ENCODE results near the gene MICOS13. TPM values are rescaled to one million over a fixed set of nuclear protein-coding genes. Genes with fewer than 3 reads are reported as not detected.
A peak's percentile ranks its signal among the peaks of the same experiment; 100 is the strongest.

The MICOS13 gene
- total RNA-seq, 1 donor from 2014 or later: 42.2 TPM

DNA sequence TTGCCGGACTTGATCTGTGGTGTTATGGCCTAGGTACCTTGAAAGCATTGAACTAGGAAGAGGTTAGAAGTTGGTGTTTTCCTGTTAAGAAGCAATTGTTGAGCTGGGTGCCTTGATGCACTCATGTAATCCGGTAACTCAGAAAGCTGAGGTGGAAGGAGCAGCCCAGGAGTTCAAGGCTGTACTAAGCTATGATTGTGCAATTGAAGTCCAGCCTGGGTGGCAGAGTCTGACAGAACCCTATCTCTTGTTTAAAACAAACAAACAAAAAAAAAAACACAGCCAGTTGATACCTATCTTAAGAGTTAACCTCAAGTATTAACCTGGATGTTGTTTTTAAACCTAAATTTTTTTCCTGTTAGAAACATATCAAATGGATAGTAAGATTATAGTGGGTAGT is 38.1 kb downstream of the MICOS13 start:
- no peaks in the 10 kb centered on the region for H3K27me3 Mint-ChIP-seq
- TF ChIP-seq, protein P1, sequence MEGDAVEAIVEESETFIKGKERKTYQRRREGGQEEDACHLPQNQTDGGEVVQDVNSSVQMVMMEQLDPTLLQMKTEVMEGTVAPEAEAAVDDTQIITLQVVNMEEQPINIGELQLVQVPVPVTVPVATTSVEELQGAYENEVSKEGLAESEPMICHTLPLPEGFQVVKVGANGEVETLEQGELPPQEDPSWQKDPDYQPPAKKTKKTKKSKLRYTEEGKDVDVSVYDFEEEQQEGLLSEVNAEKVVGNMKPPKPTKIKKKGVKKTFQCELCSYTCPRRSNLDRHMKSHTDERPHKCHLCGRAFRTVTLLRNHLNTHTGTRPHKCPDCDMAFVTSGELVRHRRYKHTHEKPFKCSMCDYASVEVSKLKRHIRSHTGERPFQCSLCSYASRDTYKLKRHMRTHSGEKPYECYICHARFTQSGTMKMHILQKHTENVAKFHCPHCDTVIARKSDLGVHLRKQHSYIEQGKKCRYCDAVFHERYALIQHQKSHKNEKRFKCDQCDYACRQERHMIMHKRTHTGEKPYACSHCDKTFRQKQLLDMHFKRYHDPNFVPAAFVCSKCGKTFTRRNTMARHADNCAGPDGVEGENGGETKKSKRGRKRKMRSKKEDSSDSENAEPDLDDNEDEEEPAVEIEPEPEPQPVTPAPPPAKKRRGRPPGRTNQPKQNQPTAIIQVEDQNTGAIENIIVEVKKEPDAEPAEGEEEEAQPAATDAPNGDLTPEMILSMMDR (conservative IDR thresholded peaks at IDR 0.05): no peak
- DNase-seq (ENCODE audit: extremely low spot score, unreplicated experiment): no peak
- H3K9me3 Mint-ChIP-seq: no peaks in the 10 kb centered on the region
- no peak overlapping the region for H3K4me3 Mint-ChIP-seq
- H3K27ac Mint-ChIP-seq: no peak overlapping the region
- peaks cover 4% of the 10 kb centered on the region for H3K4me1 Mint-ChIP-seq (ENCODE audit: unreplicated experiment)
- peaks cover 28% of the 10 kb centered on the region for H3K36me3 Mint-ChIP-seq

DNA sequence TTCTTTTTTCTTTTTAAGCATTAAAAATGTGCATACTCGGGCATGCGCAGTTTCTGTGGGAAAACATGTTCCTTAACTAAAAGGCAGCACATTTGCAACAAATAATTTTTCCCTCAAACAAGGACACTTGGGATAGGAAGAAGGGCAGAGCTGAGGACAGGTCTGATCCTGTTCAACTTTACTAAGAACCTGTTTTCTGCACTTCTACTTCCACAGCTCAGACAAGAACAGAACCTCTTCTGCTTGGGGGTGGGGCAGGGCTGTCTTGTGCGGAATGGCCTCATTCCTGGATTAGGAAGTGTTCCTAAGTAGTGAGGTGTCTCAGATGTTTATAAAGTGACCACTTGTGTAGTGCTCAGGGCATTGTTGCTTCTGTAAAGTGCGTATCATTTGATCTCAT is 39.1 kb downstream of the MICOS13 start:
- Mint-ChIP-seq H3K4me1 (ENCODE audit: unreplicated experiment) (peaks cover 4% of the 10 kb centered on the region), H3K9me3 (no peaks in the 10 kb centered on the region), H3K4me3 (no peak overlapping the region), H3K36me3 (peaks cover 18% of the 10 kb centered on the region), H3K27ac (peak overlapping the region; percentile 22), H3K27me3 (no peaks in the 10 kb centered on the region)
- DNase-seq (ENCODE audit: extremely low spot score, unreplicated experiment): no peak
- TF ChIP-seq, protein P1 (conservative IDR thresholded peaks at IDR 0.05): no peak

- peaks cover 4% of the 10 kb centered on the region for H3K4me1 Mint-ChIP-seq (ENCODE audit: unreplicated experiment)
- TF ChIP-seq, protein P1 (conservative IDR thresholded peaks at IDR 0.05): no peak
- DNase-seq (ENCODE audit: extremely low spot score, unreplicated experiment): no peak
- no peak overlapping the region for H3K27ac Mint-ChIP-seq
- H3K27me3 Mint-ChIP-seq: no peaks in the 10 kb centered on the region
- peaks cover 16% of the 10 kb centered on the region for H3K36me3 Mint-ChIP-seq
- H3K4me3 Mint-ChIP-seq: no peak overlapping the region
- H3K9me3 Mint-ChIP-seq: no peaks in the 10 kb centered on the region
These were observed 42.3 kb downstream of the MICOS13 start for GRCh38 chr19:5637971-5638370.

- no peak for DNase-seq (ENCODE audit: extremely low spot score, unreplicated experiment)
- no peaks in the 10 kb centered on the region for H3K27me3 Mint-ChIP-seq
- H3K36me3 Mint-ChIP-seq: peaks cover 15% of the 10 kb centered on the region
- no peaks in the 10 kb centered on the region for H3K9me3 Mint-ChIP-seq
- no peak overlapping the region for H3K27ac Mint-ChIP-seq
- H3K4me1 Mint-ChIP-seq (ENCODE audit: unreplicated experiment): peaks cover 14% of the 10 kb centered on the region
- H3K4me3 Mint-ChIP-seq: no peak overlapping the region
- TF ChIP-seq, protein P1 (conservative IDR thresholded peaks at IDR 0.05): no peak
These were observed 44.9 kb downstream of the MICOS13 start for GRCh38 chr19:5635427-5635826.

DNA sequence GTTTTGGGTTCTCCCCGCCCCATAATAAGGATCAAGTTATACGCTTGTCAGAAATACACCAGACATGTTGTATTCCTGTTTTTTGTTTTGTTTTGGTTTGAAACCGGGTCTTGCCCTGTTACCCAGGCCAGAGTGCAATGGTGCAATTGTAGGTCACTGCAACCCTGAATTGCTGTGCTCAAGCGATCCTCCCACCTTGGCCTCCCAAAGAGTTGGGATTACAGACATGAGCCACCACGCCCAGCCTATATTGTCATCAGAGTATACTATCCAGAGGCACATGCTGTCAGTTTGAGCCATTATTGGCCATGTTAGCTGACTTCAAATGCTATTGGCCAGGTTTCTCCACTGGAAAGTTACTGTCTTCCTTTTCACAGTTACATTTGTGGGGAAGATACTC is 47.7 kb downstream of the MICOS13 start:
- no peak overlapping the region for H3K27ac Mint-ChIP-seq
- no peaks in the 10 kb centered on the region for H3K27me3 Mint-ChIP-seq
- no peak for DNase-seq (ENCODE audit: extremely low spot score, unreplicated experiment)
- peaks cover 23% of the 10 kb centered on the region for H3K36me3 Mint-ChIP-seq
- H3K4me1 Mint-ChIP-seq (ENCODE audit: unreplicated experiment): peaks cover 17% of the 10 kb centered on the region
- no peaks in the 10 kb centered on the region for H3K9me3 Mint-ChIP-seq
- no peak overlapping the region for H3K4me3 Mint-ChIP-seq
- TF ChIP-seq, protein P1 (conservative IDR thresholded peaks at IDR 0.05): no peak

- Mint-ChIP-seq H3K4me3 (no peak overlapping the region), H3K4me1 (ENCODE audit: unreplicated experiment) (peaks cover 20% of the 10 kb centered on the region), H3K9me3 (no peaks in the 10 kb centered on the region), H3K27ac (no peak overlapping the region), H3K27me3 (no peaks in the 10 kb centered on the region), H3K36me3 (peaks cover 27% of the 10 kb centered on the region)
- TF ChIP-seq, protein P1 (conservative IDR thresholded peaks at IDR 0.05): no peak
- no peak for DNase-seq (ENCODE audit: extremely low spot score, unreplicated experiment)
These were observed 48.1 kb downstream of the MICOS13 start for GRCh38 chr19:5632241-5632612.
